Measurements from ENCODE around the gene SSTR1.

DNA sequence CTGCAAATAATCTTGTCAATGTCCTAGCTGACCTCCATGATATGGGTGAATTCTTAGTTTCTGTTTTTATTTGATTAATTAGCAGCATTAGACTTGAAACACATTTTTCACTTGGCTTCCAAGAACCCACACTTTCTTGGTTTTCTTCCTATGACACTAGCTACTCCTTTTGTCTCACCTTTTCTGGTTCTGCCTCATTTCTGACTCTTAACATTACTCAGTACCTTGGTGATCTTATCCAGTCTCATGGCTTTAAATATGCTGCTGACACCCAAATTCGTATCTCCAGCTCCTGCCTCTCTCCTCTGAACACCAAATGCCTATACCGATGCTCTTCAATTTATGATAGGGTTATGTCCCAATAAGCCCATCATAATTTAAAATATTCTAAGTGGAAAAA lies 32.0 kb upstream of the SSTR1 start:
- TF ChIP-seq, protein P1, sequence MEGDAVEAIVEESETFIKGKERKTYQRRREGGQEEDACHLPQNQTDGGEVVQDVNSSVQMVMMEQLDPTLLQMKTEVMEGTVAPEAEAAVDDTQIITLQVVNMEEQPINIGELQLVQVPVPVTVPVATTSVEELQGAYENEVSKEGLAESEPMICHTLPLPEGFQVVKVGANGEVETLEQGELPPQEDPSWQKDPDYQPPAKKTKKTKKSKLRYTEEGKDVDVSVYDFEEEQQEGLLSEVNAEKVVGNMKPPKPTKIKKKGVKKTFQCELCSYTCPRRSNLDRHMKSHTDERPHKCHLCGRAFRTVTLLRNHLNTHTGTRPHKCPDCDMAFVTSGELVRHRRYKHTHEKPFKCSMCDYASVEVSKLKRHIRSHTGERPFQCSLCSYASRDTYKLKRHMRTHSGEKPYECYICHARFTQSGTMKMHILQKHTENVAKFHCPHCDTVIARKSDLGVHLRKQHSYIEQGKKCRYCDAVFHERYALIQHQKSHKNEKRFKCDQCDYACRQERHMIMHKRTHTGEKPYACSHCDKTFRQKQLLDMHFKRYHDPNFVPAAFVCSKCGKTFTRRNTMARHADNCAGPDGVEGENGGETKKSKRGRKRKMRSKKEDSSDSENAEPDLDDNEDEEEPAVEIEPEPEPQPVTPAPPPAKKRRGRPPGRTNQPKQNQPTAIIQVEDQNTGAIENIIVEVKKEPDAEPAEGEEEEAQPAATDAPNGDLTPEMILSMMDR (IDR thresholded peaks at IDR 0.05; ENCODE audit: extremely low read depth in 1 of 2, insufficient read depth in 1 of 2, low read depth in 1 of 2, low read length in 2 of 2): no peak
- TF ChIP-seq POLR2AphosphoS5 (IDR thresholded peaks at IDR 0.05; ENCODE audit: insufficient read depth, low read depth, low read length) (no peak), POLR2A (IDR thresholded peaks at IDR 0.05; ENCODE audit: low read depth, low read length) (no peak), EZH2 (IDR thresholded peaks at IDR 0.05; ENCODE audit: borderline replicate concordance, low read depth, low read length, severe bottlenecking) (no peak)
- TF ChIP-seq, protein P2, sequence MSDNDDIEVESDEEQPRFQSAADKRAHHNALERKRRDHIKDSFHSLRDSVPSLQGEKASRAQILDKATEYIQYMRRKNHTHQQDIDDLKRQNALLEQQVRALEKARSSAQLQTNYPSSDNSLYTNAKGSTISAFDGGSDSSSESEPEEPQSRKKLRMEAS (IDR thresholded peaks at IDR 0.05; ENCODE audit: insufficient read depth, insufficient read length): no peak
